T-helper 9 cell (primary cell): ENCODE data around the gene OGA.

Experiments used
- DNase-seq: peaks from one replicate; pipeline ENCODE4 v3.0.0-alpha.2; 2020

The OGA gene

GRCh38 chr10:101752241-101752640 is 66.0 kb downstream of the OGA start:
- no peak for DNase-seq

GRCh38 chr10:101749047-101750016 is 68.9 kb downstream of the OGA start:
- no peak for DNase-seq

- DNase-seq: no peak
Observed at GRCh38 chr10:101748496-101748895, 69.7 kb downstream of the OGA start.

DNA sequence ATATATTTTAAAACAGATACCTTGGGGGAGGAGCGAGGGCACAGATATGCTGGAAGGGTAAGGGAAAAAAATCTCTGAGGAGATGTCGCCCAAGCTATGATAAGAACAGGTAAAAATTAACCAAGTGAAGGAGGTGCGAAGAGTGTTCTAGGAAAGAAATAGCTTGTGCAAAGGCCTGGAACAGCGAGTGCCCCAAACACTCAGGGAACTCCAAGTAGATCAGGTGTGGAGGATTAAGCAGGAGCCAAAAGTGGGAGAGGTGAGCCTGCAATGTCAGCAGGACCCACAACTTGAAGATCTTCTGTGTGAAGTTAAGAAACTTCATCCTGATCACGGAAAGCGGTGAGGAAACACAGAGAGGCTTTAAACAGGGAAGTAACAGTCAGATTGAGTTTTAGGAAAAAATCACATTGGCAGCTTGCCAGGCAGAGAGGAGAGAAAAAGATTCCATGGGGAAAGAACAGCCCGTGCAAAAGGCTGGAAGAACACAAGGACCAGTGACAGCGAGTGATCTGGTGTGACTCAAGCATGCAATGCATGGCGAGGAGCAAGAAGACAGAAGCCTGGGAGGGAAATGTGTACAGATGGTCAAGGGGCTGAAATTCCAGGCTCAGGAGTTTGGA is 73.1 kb downstream of the OGA start:
- DNase-seq: no peak

DNA sequence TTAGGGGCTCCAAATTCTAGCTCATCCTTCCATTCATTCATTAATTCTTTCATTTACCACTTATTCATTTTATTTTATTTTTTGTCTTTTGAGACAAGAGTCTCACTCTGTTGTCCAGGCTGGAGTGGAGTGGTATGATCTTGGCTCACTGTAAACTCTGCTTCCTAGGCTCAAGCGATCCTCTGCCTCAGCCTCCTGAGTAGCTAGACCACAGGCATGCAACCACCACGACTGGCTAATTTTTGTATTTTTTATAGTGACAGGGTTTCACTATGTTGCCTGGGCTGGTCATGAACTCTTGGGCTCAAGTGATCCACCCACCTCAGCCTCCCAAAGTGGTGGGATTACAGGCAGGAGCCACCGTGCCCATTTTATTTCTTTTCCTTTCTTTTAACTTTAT is 74.0 kb downstream of the OGA start:
- no peak for DNase-seq

GRCh38 chr10:101741938-101742337 is 76.3 kb downstream of the OGA start:
- DNase-seq: no peak

- DNase-seq: no peak
Observed at GRCh38 chr10:101736666-101737065, 81.6 kb downstream of the OGA start.
